RWPE1 (cell line): Measurements from ENCODE around the gene CREB3L2.
"Not testable (repeated sequence)": the region's sequence is repeated elsewhere in the genome, so short reads cannot be mapped to it uniquely, and the experiment has no call there.

ENCODE experiments used
- CTCF ChIA-PET: fragments of 350-600 bp; sonication (Branson Sonifier 250); formaldehyde crosslinking; extraction: SDS; loops from one replicate; lab custom pipeline; 2021; lab: Yijun Ruan, JAX
- POLR2A ChIA-PET: fragments of 400-600 bp; formaldehyde crosslinking; extraction: SDS; loops from one replicate; lab custom pipeline; 2020; ENCODE audit warnings: antibody characterized with exemption; ENCODE audit not compliant: low non-redundant PET; lab: Yijun Ruan, JAX
- DNase-seq: peaks from one replicate; pipeline ENCODE4 v3.0.0; 2012; ENCODE audit warnings: low spot score
- H3K27ac ChIP-seq: fragments of 450-650 bp; 2 replicates; pipeline ENCODE4 v1.5.1; 2017
- CTCF ChIP-seq: fragments of 450-650 bp; conservative IDR thresholded peaks from 2 replicates; pipeline ENCODE4 v1.5.1; 2017; ENCODE audit warnings: low read depth, mild to moderate bottlenecking

The CREB3L2 gene

GRCh38 chr7:138001529-138002095, at the start of gene CREB3L2:
Gene CREB3L2 (minus strand): TSS chr7:138002086. CDS start chr7:138001705, 381 bp downstream.
- no peak for DNase-seq
- no peak for TF ChIP-seq CTCF
- ChIA-PET POLR2A (interaction anchor here (0.6 kb wide), 1 partner anchor 97 kb away, joined by 3 read pairs; no protein-coding TSS in a partner anchor), CTCF (interaction anchor here (0.6 to 1.2 kb wide), 11 partner anchors 8 to 1358 kb away, joined by 3 to 7 read pairs (median 3); partner anchors contain the start of gene LUC7L2)
- peak within 1 kb of the TSS; percentile 92 for H3K27ac ChIP-seq

GRCh38 chr7:138049505-138050116, 47.7 kb upstream of the CREB3L2 start:
- POLR2A ChIA-PET, result no interaction called here
- no peak for TF ChIP-seq CTCF

GRCh38 chr7:138047907-138048306, 46.0 kb upstream of the CREB3L2 start:
- H3K27ac ChIP-seq, result no peak overlapping the region
- CTCF ChIA-PET, result no interaction called here
- no peak for TF ChIP-seq CTCF
- POLR2A ChIA-PET, result no interaction called here
- no peak for DNase-seq

More at GRCh38 chr7:138049505-138050116, 47.7 kb upstream of the CREB3L2 start:
- no peak for DNase-seq
- CTCF ChIA-PET, result no interaction called here
- H3K27ac ChIP-seq, result no peak overlapping the region

GRCh38 chr7:138044897-138045296, 43.0 kb upstream of the CREB3L2 start:
- no peak for TF ChIP-seq CTCF
- CTCF ChIA-PET, result no interaction called here

GRCh38 chr7:138040063-138040462, 38.2 kb upstream of the CREB3L2 start:
- POLR2A ChIA-PET, DNase-seq, CTCF ChIA-PET, H3K27ac ChIP-seq: not testable (repeated sequence)

More at GRCh38 chr7:138044897-138045296, 43.0 kb upstream of the CREB3L2 start:
- no peak overlapping the region for H3K27ac ChIP-seq
- POLR2A ChIA-PET, result no interaction called here
- DNase-seq, result no peak

GRCh38 chr7:138036135-138036534, 34.2 kb upstream of the CREB3L2 start:
- H3K27ac ChIP-seq, result no peak overlapping the region
- CTCF ChIA-PET, result interaction anchor here (0.7 kb wide), 1 partner anchor 398 kb away, joined by 7 read pairs; no protein-coding TSS in a partner anchor
- no peak for TF ChIP-seq CTCF
- POLR2A ChIA-PET, result no interaction called here
- no peak for DNase-seq

- H3K27ac ChIP-seq, result no peak overlapping the region
- DNase-seq, result no peak
- TF ChIP-seq CTCF, result no peak
- ChIA-PET POLR2A (no interaction called here), CTCF (no interaction called here)
These were observed 31.4 kb upstream of the CREB3L2 start for GRCh38 chr7:138033241-138033640.
